ENCODE results near the gene EYA4.
"Not testable (repeated sequence)": the region's sequence is repeated elsewhere in the genome, so short reads cannot be mapped to it uniquely, and the experiment has no call there.

EYA4 gene

GRCh38 chr6:133542056-133542821 is 301.1 kb downstream of the EYA4 start:
- in situ Hi-C loops (cut with MboI; ENCODE audit: low sequenced_read_pairs): no loop called here
- Histone ChIP-seq H3K27me3 (ENCODE audit: low read depth) (no peaks in the 10 kb centered on the region), H3K9me3 (no peaks in the 10 kb centered on the region), H3K4me1 (no peaks in the 10 kb centered on the region), H3K36me3 (replicated peaks) (no peaks in the 10 kb centered on the region), H3K4me3 (no peak overlapping the region)
- DNase-seq (ENCODE audit: low spot score in 2 of 2): no peak

- Histone ChIP-seq H3K4me3 (no peak overlapping the region), H3K27me3 (ENCODE audit: low read depth) (no peaks in the 10 kb centered on the region), H3K9me3 (no peaks in the 10 kb centered on the region), H3K4me1 (peaks cover 9% of the 10 kb centered on the region), H3K36me3 (replicated peaks) (no peaks in the 10 kb centered on the region)
- in situ Hi-C loops (cut with MboI; ENCODE audit: low sequenced_read_pairs): no loop called here
- DNase-seq (ENCODE audit: low spot score in 2 of 2): no peak
These were observed 303.3 kb downstream of the EYA4 start for GRCh38 chr6:133544419-133544818.

GRCh38 chr6:133546098-133546497 is 304.9 kb downstream of the EYA4 start:
- no peak for DNase-seq (ENCODE audit: low spot score in 2 of 2)
- Histone ChIP-seq H3K4me1 (peaks cover 12% of the 10 kb centered on the region), H3K4me3 (no peak overlapping the region), H3K27me3 (ENCODE audit: low read depth) (no peaks in the 10 kb centered on the region), H3K36me3 (replicated peaks) (no peaks in the 10 kb centered on the region), H3K9me3 (no peaks in the 10 kb centered on the region)
- in situ Hi-C loops (cut with MboI; ENCODE audit: low sequenced_read_pairs): no loop called here

DNA sequence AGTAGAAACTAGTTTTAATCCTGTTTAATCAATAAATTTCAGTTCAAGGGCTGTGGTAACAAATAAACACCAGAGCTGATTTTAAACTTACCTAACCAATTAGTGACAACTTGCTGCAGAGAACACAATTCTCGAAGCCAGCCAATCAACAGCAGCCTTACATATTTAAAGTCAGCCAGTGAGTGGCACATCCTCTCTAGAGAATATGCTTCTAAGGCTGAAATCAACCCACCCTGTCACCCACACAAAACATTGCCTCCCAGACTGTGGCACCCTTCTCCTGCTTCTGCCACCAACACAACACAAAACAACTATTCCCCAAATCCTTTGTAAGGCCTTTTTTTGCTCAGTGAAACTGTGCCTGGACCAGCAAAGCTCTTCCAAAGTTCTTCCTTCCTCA is 306.0 kb downstream of the EYA4 start:
- Histone ChIP-seq H3K27me3 (ENCODE audit: low read depth) (no peaks in the 10 kb centered on the region), H3K4me3 (no peak overlapping the region), H3K36me3 (replicated peaks) (no peaks in the 10 kb centered on the region), H3K4me1 (peaks cover 12% of the 10 kb centered on the region), H3K9me3 (no peaks in the 10 kb centered on the region)
- DNase-seq (ENCODE audit: low spot score in 2 of 2): no peak
- in situ Hi-C loops (cut with MboI; ENCODE audit: low sequenced_read_pairs): no loop called here

DNA sequence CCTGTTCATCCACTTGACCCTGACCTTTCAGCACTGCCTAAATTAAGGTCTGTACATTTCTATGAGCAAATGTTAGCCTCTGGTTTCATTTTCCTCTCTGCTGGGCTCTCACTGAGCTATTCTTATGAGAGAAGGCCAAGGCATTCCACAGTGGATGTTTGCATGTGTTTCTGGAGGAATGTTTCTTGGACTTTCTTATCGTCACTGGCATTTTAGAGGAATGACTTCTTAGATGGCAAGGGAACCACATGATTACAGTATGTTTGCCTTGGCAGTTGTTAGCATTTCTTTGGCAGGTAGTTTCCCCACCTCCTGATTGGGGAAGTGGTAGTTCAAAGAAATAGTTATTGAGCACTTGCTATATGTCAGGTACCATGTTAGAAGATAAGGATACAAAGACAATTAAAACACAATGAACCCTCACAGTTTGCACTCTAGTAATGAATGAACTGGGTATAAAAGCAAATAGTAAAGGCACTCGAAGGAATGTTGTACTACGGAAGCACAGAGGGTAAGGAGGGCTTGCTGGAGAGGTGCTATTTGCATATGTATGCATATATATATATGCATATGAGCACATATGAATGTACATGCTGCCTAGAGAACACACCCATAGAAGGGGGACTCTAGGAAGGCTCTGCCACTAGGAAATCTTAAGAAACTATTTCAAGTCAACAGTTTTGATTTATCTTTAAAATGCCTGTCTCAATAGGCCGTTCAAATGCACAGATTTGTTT is 307.4 kb downstream of the EYA4 start:
- H3K36me3 ChIP-seq (replicated peaks): no peaks in the 10 kb centered on the region
- in situ Hi-C loops (cut with MboI; ENCODE audit: low sequenced_read_pairs): no loop called here
- peaks cover 12% of the 10 kb centered on the region for H3K4me1 ChIP-seq
- no peak overlapping the region for H3K4me3 ChIP-seq
- DNase-seq (ENCODE audit: low spot score in 2 of 2): peak; percentile 14 to 44
- H3K9me3 ChIP-seq: no peaks in the 10 kb centered on the region
- no peaks in the 10 kb centered on the region for H3K27me3 ChIP-seq (ENCODE audit: low read depth)

DNA sequence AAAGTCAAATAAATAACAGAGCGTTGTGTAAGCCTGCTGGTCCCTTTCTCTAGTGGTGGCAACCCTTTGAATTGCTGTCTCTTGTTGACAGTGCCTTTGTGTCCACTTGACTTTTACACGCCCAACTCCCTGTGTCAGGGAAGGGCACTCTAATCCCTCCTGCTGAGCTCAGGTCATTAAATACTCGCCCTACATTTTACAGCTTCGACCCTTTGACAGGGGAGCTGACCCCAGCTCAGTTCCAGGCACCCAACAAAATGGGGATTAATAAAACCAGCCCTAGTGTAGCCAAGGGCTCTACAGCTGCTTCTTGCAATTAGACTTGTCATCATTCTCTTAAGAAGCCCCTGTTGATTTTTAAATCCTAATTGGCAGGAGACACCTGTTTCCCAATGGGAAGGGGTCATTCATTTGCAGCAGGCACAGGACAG is 308.2 kb downstream of the EYA4 start:
- Histone ChIP-seq H3K4me1 (peaks cover 12% of the 10 kb centered on the region), H3K27me3 (ENCODE audit: low read depth) (no peaks in the 10 kb centered on the region), H3K4me3 (no peak overlapping the region)

GRCh38 chr6:133550026-133550425 is 308.9 kb downstream of the EYA4 start:
- Histone ChIP-seq H3K4me1 (peaks cover 12% of the 10 kb centered on the region), H3K27me3 (ENCODE audit: low read depth) (no peaks in the 10 kb centered on the region), H3K9me3 (no peaks in the 10 kb centered on the region), H3K36me3 (replicated peaks) (no peaks in the 10 kb centered on the region), H3K4me3 (no peak overlapping the region)
- in situ Hi-C loops (cut with MboI; ENCODE audit: low sequenced_read_pairs): loop anchor here (10.0 to 25.0 kb wide), 4 partner anchors 363 to 725 kb away; no protein-coding TSS in a partner anchor
- no peak for DNase-seq (ENCODE audit: low spot score in 2 of 2)

More for the DNA sequence above, 308.2 kb downstream of the EYA4 start:
- H3K36me3 ChIP-seq (replicated peaks): no peaks in the 10 kb centered on the region
- no peaks in the 10 kb centered on the region for H3K9me3 ChIP-seq
- in situ Hi-C loops (cut with MboI; ENCODE audit: low sequenced_read_pairs): no loop called here
- DNase-seq (ENCODE audit: low spot score in 2 of 2): peak; percentile 34 to 37

- H3K27me3 ChIP-seq (ENCODE audit: low read depth): no peaks in the 10 kb centered on the region
- H3K36me3 ChIP-seq (replicated peaks): no peaks in the 10 kb centered on the region
- H3K4me1 ChIP-seq: peaks cover 12% of the 10 kb centered on the region
- no peak for DNase-seq (ENCODE audit: low spot score in 2 of 2)
- in situ Hi-C loops (cut with MboI; ENCODE audit: low sequenced_read_pairs): loop anchor here (10.0 to 25.0 kb wide), 4 partner anchors 364 to 727 kb away; no protein-coding TSS in a partner anchor
- H3K4me3 ChIP-seq: no peak overlapping the region
- H3K9me3 ChIP-seq: no peaks in the 10 kb centered on the region
These were observed 310.3 kb downstream of the EYA4 start for GRCh38 chr6:133551436-133551835.

DNA sequence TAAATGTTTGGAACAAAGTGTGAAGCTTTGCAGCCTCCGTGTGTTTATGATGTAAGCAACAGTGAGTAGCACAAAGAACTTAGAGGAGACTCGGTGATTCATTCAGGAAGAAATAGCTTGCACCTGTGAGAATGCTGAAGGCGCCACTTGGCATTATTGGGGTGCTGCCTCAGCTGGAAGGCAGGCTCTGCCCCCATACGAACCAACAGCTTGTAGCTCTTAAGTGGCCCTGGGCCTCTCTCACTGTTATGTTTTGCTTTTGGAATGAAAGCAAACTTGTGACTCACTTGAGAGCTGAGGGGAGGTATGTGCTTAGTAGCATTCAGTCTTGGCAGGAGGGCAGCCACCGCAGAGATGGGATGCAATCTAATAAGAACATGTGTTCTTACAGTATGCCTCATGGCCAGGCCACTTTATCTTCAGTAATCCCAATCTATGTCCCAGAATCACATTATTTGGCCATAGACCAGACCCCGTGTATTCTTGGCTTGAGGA is 310.7 kb downstream of the EYA4 start:
- no peaks in the 10 kb centered on the region for H3K9me3 ChIP-seq
- no peaks in the 10 kb centered on the region for H3K27me3 ChIP-seq (ENCODE audit: low read depth)
- H3K4me3 ChIP-seq: no peak overlapping the region
- DNase-seq (ENCODE audit: low spot score in 2 of 2): no peak
- H3K4me1 ChIP-seq: peaks cover 12% of the 10 kb centered on the region
- no peaks in the 10 kb centered on the region for H3K36me3 ChIP-seq (replicated peaks)
- in situ Hi-C loops (cut with MboI; ENCODE audit: low sequenced_read_pairs): loop anchor here (10.0 to 25.0 kb wide), 4 partner anchors 365 to 727 kb away; no protein-coding TSS in a partner anchor

DNA sequence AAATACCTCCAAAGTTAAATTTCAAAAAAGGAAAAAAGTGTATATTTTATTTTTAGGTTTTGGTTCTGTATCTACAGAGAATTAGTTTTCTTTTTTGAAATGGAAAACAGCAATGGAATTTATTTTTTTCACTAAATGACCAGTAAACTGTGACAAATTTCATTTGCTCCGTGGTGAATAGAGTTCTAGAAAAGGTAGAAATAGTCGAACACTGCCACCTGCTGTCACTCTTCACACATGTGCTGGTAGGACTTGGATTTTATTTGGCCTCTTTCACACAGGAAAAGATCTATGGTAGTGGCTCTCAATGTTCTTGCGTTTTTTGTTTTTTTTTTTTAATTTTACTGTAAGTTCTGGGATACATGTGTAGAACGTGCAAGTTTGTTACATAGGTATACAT is 312.5 kb downstream of the EYA4 start:
- no peaks in the 10 kb centered on the region for H3K36me3 ChIP-seq (replicated peaks)
- H3K9me3 ChIP-seq: no peaks in the 10 kb centered on the region
- DNase-seq (ENCODE audit: low spot score in 2 of 2): peak; percentile 69 to 70
- no peak overlapping the region for H3K4me3 ChIP-seq
- no peaks in the 10 kb centered on the region for H3K27me3 ChIP-seq (ENCODE audit: low read depth)
- in situ Hi-C loops (cut with MboI; ENCODE audit: low sequenced_read_pairs): loop anchor here (10.0 to 25.0 kb wide), 4 partner anchors 366 to 729 kb away; no protein-coding TSS in a partner anchor
- H3K4me1 ChIP-seq: peaks cover 10% of the 10 kb centered on the region

DNA sequence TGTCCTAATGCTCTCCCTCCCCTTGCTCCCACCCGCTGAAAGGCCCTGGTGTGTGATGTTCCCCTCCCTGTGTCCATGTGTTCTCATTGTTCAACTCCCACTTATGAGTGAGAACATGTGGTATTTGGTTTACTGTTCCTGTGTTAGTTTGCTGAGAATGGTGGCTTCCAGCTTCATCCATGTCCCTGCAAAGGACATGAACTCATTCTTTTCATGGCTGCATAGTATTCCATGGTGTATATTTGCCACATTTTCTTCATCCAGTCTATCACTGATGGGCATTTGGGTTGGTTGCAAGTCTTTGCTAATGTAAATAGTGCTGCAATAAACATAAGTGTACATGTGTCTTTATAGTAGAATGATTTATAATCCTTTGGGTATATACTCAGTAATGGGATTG is 313.0 kb downstream of the EYA4 start:
- H3K9me3 ChIP-seq; H3K4me3 ChIP-seq; H3K4me1 ChIP-seq; H3K36me3 ChIP-seq (replicated peaks); DNase-seq (ENCODE audit: low spot score in 2 of 2); H3K27me3 ChIP-seq (ENCODE audit: low read depth): not testable (repeated sequence)
- in situ Hi-C loops (cut with MboI; ENCODE audit: low sequenced_read_pairs): loop anchor here (10.0 to 25.0 kb wide), 4 partner anchors 367 to 729 kb away; no protein-coding TSS in a partner anchor

DNA sequence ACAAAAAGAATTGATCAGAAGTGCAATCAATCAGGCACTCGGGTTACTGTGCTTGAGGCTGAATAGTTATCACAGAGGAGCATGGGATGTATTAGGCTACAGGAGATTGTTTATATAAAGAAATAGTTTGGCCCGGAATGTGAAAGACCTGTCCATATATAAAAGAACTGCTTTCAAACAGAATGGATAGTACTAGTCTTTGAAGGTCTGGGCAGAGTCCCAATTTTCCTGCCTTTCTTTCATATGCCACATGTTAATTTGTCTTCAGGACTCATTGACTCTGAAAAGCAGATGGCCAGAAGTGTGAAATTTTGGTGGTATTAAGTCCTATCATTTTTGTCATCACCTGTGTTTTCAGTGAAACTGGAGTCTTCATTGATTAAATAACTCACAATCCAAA is 314.5 kb downstream of the EYA4 start:
- no peaks in the 10 kb centered on the region for H3K9me3 ChIP-seq
- H3K4me3 ChIP-seq: no peak overlapping the region
- in situ Hi-C loops (cut with MboI; ENCODE audit: low sequenced_read_pairs): loop anchor here (10.0 to 25.0 kb wide), 4 partner anchors 368 to 731 kb away; no protein-coding TSS in a partner anchor
- peak; percentile 14 to 22 for DNase-seq (ENCODE audit: low spot score in 2 of 2)
- no peaks in the 10 kb centered on the region for H3K4me1 ChIP-seq
- no peaks in the 10 kb centered on the region for H3K27me3 ChIP-seq (ENCODE audit: low read depth)
- no peaks in the 10 kb centered on the region for H3K36me3 ChIP-seq (replicated peaks)

DNA sequence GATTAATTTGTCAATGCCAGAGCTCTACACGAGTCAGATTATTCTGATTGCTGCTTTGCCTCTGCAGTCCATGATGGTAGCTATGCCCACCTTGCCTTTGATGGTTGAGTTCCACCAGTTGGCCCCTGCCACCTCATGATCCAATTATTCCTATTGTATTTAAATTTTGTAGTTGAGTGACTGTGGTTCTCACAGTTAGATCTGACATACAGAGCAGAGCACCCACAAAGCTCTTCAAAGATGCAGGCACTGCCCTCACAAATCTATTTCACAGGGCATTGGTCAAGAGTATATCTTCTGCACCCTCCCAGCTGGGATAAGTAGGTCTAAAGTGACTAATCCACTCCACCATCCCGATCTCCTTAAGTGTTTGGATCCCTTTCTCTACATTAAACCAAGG is 318.8 kb downstream of the EYA4 start:
- no peaks in the 10 kb centered on the region for H3K9me3 ChIP-seq
- DNase-seq (ENCODE audit: low spot score in 2 of 2): no peak
- no peaks in the 10 kb centered on the region for H3K36me3 ChIP-seq (replicated peaks)
- no peaks in the 10 kb centered on the region for H3K4me1 ChIP-seq
- no peak overlapping the region for H3K4me3 ChIP-seq
- no peaks in the 10 kb centered on the region for H3K27me3 ChIP-seq (ENCODE audit: low read depth)
- in situ Hi-C loops (cut with MboI; ENCODE audit: low sequenced_read_pairs): loop anchor here (10.0 to 25.0 kb wide), 5 partner anchors 345 to 735 kb away; no protein-coding TSS in a partner anchor

DNA sequence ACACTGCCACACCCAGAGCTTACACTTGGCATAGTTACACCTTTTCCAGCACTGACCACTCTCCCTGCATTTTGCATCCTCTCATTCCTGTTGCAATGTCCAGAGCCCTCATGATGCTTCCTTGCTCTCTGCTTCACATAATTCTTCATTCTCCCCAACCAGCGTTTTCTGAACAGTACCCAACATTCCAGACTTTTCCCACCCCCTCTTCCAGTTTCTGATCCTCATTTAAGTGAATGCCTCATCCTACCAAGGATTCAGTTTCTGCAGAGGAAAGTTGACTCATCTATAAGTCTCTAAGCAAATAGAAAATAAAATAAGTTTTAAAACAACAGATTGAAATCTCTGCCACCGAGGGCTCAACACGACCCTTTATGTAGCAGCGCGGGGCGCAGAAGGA is 326.5 kb downstream of the EYA4 start:
- no peaks in the 10 kb centered on the region for H3K27me3 ChIP-seq (ENCODE audit: low read depth)
- no peaks in the 10 kb centered on the region for H3K9me3 ChIP-seq
- H3K4me3 ChIP-seq: no peak overlapping the region
- H3K4me1 ChIP-seq: no peaks in the 10 kb centered on the region
- H3K36me3 ChIP-seq (replicated peaks): no peaks in the 10 kb centered on the region
- no peak for DNase-seq (ENCODE audit: low spot score in 2 of 2)
- in situ Hi-C loops (cut with MboI; ENCODE audit: low sequenced_read_pairs): loop anchor here (10.0 to 25.0 kb wide), 3 partner anchors 337 to 520 kb away; no protein-coding TSS in a partner anchor
